AG04449 (cell line): ENCODE measurements around the gene C19orf33.
"Not testable (repeated sequence)": the region's sequence is repeated elsewhere in the genome, so short reads cannot be mapped to it uniquely, and the experiment has no call there.

Experiments
- CTCF ChIA-PET: fragments of 350-600 bp; formaldehyde crosslinking; extraction: SDS; loops from one replicate; lab custom pipeline; 2021; ENCODE audit warnings: antibody characterized with exemption; lab: Yijun Ruan, JAX
- POLR2A ChIA-PET: fragments of 400-600, 350-600 bp; formaldehyde crosslinking; extraction: SDS; loops from one replicate; lab custom pipeline; 2020; ENCODE audit warnings: antibody characterized with exemption, inconsistent platforms; lab: Yijun Ruan, JAX
- DNase-seq: peaks from one replicate; pipeline ENCODE4 v3.0.0-alpha.2; 2010; ENCODE audit warnings: low read depth, low spot score
- H3K4me3 ChIP-seq: 2 replicates; pipeline ENCODE4 v1.5.1; 2011; ENCODE audit warnings: low read depth, mild to moderate bottlenecking, control low read depth, low read length
- CTCF ChIP-seq: IDR thresholded peaks from one replicate; pipeline ENCODE4 v1.5.1; 2011; ENCODE audit warnings: mild to moderate bottlenecking, moderate library complexity, low read length, control low read depth, inconsistent platforms; ENCODE audit not compliant: insufficient read depth; ENCODE audit errors: missing control alignments

C19orf33 gene

GRCh38 chr19:38337360-38337653, 33.3 kb downstream of the C19orf33 start:
- ChIA-PET POLR2A (no interaction called here), CTCF (interaction anchor here (0.7 to 10.2 kb wide), 6 partner anchors 9 to 435 kb away, joined by 3 to 94 read pairs (median 16); no protein-coding TSS in a partner anchor)
- H3K4me3 ChIP-seq = peak overlapping the region; percentile 89
- no peak for TF ChIP-seq CTCF
- DNase-seq = no peak

GRCh38 chr19:38339011-38339410, 35.0 kb downstream of the C19orf33 start:
- H3K4me3 ChIP-seq, DNase-seq, POLR2A ChIA-PET: not testable (repeated sequence)
- CTCF ChIA-PET = interaction anchor here (2.9 to 10.2 kb wide), 2 partner anchors 95 to 106 kb away, joined by 17 to 94 read pairs; no protein-coding TSS in a partner anchor

GRCh38 chr19:38340927-38341326, 36.9 kb downstream of the C19orf33 start:
- TF ChIP-seq CTCF = no peak
- ChIA-PET POLR2A (no interaction called here), CTCF (no interaction called here)
- H3K4me3 ChIP-seq = no peak overlapping the region
- no peak for DNase-seq

- ChIA-PET POLR2A (no interaction called here), CTCF (interaction anchor here (1.0 to 1.5 kb wide), 5 partner anchors 9 to 113 kb away, joined by 3 to 5 read pairs (median 3); partner anchors contain the start of gene CATSPERG)
- TF ChIP-seq CTCF = no peak
- H3K4me3 ChIP-seq = no peak overlapping the region
- DNase-seq = no peak
Observed at GRCh38 chr19:38346837-38347236, 42.8 kb downstream of the C19orf33 start.

- H3K4me3 ChIP-seq = no peak overlapping the region
- POLR2A ChIA-PET = no interaction called here
- DNase-seq = no peak
- CTCF ChIA-PET = interaction anchor here (0.7 kb wide), 2 partner anchors 15 to 107 kb away, joined by 3 read pairs; partner anchors contain the start of gene CATSPERG
- TF ChIP-seq CTCF = no peak
Observed at GRCh38 chr19:38350883-38351282, 46.8 kb downstream of the C19orf33 start.

GRCh38 chr19:38351865-38352395, 47.9 kb downstream of the C19orf33 start:
- no peak for TF ChIP-seq CTCF
- CTCF ChIA-PET = interaction anchor here (0.7 kb wide), 1 partner anchor 108 kb away, joined by 3 read pairs; no protein-coding TSS in a partner anchor
- no peak for DNase-seq
- no peak overlapping the region for H3K4me3 ChIP-seq
- POLR2A ChIA-PET = no interaction called here

- no peak for DNase-seq
- ChIA-PET CTCF (no interaction called here), POLR2A (interaction anchor here (0.6 kb wide), 1 partner anchor 36 kb away, joined by 3 read pairs; no protein-coding TSS in a partner anchor)
- TF ChIP-seq CTCF = no peak
- H3K4me3 ChIP-seq = no peak overlapping the region
Observed at GRCh38 chr19:38352611-38353010, 48.6 kb downstream of the C19orf33 start.
